ENCODE data around the gene APRT.
A peak's percentile ranks its signal among the peaks of the same experiment; 100 is the strongest.

The APRT gene

GRCh38 chr16:88761143-88761534 is 50.6 kb downstream of the APRT start:
- no peak for TF ChIP-seq CTCF (conservative IDR thresholded peaks at IDR 0.05)
- H3K27ac ChIP-seq = peak overlapping the region; percentile 82

DNA sequence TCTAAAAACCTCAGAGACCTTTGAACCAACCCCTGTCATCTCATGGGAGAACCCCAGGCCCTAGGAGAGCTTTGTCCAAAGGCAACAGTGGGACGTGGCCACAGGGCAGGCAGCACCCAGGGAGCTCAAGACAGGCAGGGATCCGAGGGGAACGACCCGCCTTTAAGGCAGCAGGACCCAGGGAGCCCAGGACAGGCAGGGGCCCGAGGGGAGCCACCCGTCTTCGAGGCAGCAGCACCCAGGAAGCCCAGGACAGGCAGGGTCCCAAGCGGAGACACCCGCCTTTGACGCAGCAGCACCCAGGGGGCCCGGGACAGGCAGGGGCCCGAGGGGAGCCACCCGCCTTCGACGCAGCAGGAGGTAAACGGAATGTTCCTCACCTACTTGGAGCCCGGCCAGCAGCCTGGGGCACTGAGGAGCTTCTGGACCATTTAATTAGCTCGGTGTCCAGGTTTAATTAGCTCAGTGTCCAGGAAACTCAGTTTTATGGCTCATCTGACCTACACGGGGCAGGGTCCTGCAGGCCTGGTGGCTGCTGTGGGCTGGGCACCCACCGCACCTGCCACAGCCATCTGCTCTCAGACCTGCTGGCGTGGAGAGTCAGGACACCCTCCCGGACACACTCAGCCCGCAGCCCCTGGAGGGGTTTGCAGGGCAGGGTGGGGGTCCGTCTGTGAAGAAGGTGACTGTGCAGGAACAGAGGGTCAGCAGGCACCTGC is 51.1 kb downstream of the APRT start:
- peak overlapping the region; percentile 82 for H3K27ac ChIP-seq
- no peak for TF ChIP-seq CTCF (conservative IDR thresholded peaks at IDR 0.05)

DNA sequence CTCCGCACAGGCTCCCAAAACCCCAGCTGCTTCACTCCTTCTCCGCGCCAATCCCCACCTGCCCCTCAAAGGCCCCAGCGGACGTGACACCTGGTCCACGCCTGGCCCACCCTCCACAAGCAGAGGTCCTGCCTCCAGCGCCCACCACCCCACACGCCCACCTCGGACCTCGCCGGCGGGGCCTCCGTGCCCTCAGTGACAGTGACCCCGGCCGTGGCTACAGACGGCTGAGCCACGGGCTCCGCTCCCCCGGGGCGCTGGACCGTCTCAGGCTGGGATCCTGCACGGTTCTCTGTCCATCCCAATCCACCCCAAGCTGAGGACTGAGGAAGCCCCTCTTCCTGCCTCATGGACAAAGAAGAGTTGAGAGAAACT is 51.8 kb downstream of the APRT start:
- TF ChIP-seq CTCF (conservative IDR thresholded peaks at IDR 0.05) = no peak
- H3K27ac ChIP-seq = peak overlapping the region; percentile 82

All from VCaP (cell line).